GM12874 (cell line): ENCODE data around the gene LAYN.

Source experiments
- CTCF ChIP-seq: IDR thresholded peaks from 2 replicates; pipeline ENCODE4 v1.5.1; 2011; ENCODE audit warnings: low read depth, mild to moderate bottlenecking, control low read depth, low read length, moderate library complexity; ENCODE audit not compliant: insufficient read depth

LAYN gene

GRCh38 chr11:111555255-111555654 lies 14.7 kb downstream of the LAYN start:
- no peak for TF ChIP-seq CTCF

- TF ChIP-seq CTCF = no peak
Measured at GRCh38 chr11:111557425-111558111, 17.0 kb downstream of the LAYN start.

- no peak for TF ChIP-seq CTCF
Measured at GRCh38 chr11:111559800-111560464, 19.4 kb downstream of the LAYN start.

GRCh38 chr11:111560800-111561199 lies 20.3 kb downstream of the LAYN start:
- TF ChIP-seq CTCF = no peak

GRCh38 chr11:111561306-111561705 lies 20.8 kb downstream of the LAYN start:
- TF ChIP-seq CTCF = no peak

- no peak for TF ChIP-seq CTCF
Measured at GRCh38 chr11:111561791-111562325, 21.3 kb downstream of the LAYN start.

- TF ChIP-seq CTCF = no peak
Measured at GRCh38 chr11:111562692-111563389, 22.3 kb downstream of the LAYN start.
